ENCODE results near the gene LRMDA.

LRMDA gene

GRCh38 chr10:76296957-76297356 is 865.5 kb downstream of the LRMDA start:
- no peak for DNase-seq (ENCODE audit: low spot score)

GRCh38 chr10:76297358-76297757 is 865.9 kb downstream of the LRMDA start:
- no peak for DNase-seq (ENCODE audit: low spot score)

DNA sequence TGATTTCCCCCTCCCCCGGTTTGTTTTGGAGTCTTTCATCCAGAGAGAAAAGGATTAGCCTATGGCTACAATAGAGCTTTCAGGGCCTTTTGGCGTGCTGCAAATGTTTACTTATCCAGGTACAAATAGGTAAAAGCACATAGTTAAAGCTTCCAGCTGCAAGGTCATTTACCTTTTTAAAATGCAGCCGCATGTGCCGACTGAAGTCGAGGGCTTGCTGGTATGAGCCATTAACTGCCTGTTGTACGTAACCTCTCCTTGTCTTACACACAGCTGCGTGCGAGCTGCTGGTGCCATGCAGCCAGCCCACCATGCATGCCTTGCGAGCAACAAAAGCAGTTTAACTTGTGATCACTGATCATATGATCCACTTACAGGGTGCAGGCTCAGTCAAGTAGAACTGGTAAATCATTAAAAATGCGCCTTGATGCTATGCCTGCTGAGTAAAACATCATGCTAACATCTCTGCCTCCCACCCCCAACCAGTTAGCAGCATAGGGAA is 866.4 kb downstream of the LRMDA start:
- DNase-seq (ENCODE audit: low spot score): no peak

- DNase-seq (ENCODE audit: low spot score): no peak
Measured at GRCh38 chr10:76298329-76298728, 866.9 kb downstream of the LRMDA start.

DNA sequence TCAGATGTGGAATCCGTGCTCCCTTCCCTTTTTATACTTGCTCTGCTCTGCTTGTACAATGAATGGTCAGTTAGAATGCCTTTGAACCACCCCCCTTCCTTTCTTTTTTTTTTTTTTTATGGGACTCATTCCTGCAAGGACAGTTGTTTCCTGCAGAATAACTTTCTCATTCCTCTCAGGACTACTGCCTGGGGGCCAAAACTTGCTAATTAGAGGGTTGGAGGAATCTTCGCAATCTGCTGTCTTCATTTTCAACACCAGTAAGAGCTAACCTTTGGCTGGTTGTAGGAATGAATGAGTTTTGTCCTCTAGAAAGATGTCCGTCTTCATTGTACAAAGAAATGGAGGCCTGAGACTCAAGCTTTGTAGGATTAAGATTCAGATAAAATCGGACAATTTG is 868.1 kb downstream of the LRMDA start:
- no peak for DNase-seq (ENCODE audit: low spot score)

DNA sequence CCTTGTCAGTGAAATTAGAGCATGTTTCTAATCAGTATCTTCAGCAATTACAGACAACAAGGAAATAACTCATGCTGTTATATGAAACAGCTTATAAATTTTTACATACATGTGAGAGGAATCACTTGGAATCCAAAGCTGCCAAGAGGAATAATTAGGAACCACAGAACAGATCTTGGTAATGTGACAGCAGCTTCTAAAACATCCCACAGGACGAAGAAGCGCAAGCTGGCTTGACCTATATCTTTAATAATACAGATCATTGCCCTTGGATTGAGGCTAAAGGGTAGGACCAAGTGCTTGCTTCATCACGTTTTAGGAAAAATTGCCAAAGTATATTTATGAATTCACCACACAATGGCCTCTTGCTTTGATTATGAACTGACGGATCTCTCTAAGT is 869.8 kb downstream of the LRMDA start:
- DNase-seq (ENCODE audit: low spot score): no peak

GRCh38 chr10:76301950-76302349 is 870.5 kb downstream of the LRMDA start:
- peak; percentile 47 for DNase-seq (ENCODE audit: low spot score)

- DNase-seq (ENCODE audit: low spot score): no peak
Measured at GRCh38 chr10:76302481-76302880, 871.1 kb downstream of the LRMDA start.

DNA sequence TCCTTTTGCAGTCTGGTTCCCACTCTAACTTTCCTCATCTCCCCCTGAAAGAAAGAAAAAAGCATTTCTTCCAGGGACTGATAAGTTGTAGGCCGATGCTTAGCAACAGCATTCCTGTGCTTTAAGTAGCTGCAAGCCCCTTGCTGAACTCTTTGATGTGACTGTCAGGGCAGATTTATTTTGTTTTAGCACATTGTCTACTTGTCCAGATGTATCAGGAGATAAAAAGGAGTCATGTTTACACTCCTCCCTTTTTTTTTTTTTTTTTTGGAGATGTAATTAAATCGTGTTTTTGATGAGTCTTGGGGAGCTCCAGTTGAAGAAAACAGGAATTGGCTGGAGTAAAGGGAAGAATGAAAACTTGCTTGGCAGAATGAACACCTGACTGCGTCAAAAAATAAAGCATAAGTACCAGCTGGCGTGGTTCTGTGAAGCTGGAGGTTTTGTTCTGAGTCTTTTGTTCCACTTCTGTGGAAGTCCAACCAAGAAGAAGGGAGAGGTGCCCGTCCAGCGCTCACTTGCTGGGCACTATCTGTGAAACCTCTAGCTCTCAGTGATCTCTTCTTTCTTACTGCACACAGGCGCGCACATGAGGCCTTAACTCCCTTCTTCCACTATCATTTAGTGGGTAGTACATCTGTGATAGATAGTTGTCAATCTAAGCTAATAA is 871.7 kb downstream of the LRMDA start:
- DNase-seq (ENCODE audit: low spot score): peak; percentile 42

DNA sequence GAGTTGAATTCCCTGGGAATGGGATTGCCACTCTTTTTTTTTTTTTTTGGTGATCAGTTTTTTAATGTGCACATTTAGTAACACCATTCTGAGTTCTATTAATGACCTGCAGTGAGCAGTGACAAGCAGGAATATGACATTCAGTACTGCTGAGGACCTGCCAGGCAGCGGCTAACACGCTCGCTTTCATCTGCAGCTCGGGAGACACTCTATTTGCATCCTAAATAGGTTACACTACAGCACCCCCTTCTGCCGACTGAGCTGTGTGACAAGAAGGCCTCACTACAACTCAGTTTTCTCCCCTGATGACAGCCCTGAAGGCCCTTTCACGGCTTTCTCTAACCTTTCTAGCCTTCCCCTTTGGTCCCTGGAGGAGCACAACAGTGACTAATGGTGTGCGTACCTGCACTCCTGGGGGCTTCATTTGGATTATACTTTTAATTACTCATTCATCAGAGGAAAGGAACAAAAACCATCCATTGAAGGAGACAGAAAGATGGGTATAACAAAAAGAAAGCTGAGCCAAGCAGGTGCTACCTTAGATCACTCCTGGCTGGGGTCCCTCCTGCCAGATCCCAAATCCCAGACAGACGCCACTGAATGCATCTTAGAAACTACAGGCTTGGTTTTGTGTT is 872.4 kb downstream of the LRMDA start:
- DNase-seq (ENCODE audit: low spot score): peak; percentile 88

- no peak for DNase-seq (ENCODE audit: low spot score)
Measured at GRCh38 chr10:76305930-76306615, 874.6 kb downstream of the LRMDA start.

GRCh38 chr10:76306856-76307255 is 875.4 kb downstream of the LRMDA start:
- no peak for DNase-seq (ENCODE audit: low spot score)

GRCh38 chr10:76309070-76309469 is 877.6 kb downstream of the LRMDA start:
- DNase-seq (ENCODE audit: low spot score): no peak

GRCh38 chr10:76309741-76310587 is 878.5 kb downstream of the LRMDA start:
- peak; percentile 91 for DNase-seq (ENCODE audit: low spot score)

DNA sequence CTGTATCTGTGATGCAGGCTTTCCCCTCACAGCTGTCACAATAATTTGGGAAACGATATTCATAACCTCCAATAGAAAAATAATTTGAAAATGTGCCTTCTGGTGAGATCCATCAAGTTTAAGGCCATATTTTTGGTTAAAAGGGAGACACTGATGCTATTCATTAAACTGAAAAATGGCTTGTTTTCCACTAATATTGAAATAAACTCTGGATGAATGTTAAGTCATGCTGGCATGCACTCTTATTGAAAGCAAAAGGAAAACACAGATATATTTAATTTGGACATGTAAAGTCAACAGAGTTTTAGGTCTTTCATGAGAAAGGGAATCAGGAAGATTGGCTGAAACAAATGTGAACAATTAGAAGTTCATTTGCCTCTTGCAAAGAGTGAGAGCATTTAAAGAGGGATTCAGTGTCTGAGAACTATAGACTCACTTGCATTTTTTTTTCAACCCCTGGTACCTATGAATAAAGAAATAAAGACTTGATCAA is 879.2 kb downstream of the LRMDA start:
- DNase-seq (ENCODE audit: low spot score): no peak

DNA sequence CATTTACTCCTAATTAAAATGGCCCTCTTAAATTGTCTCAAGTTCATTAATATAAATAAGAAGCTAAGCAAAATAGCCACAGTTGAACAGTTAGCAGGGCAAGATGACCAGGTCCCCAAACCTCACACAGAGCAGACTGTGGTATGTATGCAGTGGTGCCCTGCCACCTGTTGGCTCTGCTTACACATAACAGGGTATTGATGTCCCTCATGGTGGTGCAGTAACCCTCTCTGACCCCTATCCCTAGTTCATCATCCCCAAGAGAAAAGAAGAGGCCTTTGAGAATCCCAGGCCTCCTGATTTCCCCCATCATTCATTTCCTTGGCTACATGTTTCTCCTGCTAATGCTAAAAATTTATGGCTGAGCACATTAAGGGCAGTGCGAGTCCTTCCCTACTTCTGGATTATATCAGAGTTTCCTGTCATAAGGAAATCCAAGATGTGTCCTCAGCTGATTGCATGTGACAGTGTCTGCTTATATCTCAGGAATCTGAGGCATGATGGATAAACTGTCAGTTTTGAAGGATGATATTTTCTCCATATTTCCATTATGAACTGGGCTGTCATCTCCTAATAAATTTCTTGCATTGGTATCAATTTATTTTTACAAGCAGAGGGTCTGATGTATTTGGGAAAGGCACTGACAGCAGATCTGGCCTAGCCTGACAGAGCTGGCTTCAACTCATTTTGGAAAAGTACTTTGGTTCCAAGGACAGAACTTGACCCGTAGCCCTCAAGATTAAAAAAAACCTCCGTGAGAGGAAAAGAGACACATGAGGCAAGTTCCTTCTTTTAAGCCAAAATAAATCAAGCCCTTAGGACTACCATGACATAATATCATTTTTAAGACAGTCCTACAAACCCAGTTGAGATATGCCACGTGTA is 880.6 kb downstream of the LRMDA start:
- peak; percentile 83 for DNase-seq (ENCODE audit: low spot score)

GRCh38 chr10:76315240-76315639 is 883.8 kb downstream of the LRMDA start:
- DNase-seq (ENCODE audit: low spot score): no peak

GRCh38 chr10:76316234-76316633 is 884.8 kb downstream of the LRMDA start:
- DNase-seq (ENCODE audit: low spot score): no peak

GRCh38 chr10:76317078-76317477 is 885.7 kb downstream of the LRMDA start:
- DNase-seq (ENCODE audit: low spot score): no peak

- no peak for DNase-seq (ENCODE audit: low spot score)
Measured at GRCh38 chr10:76318211-76318610, 886.8 kb downstream of the LRMDA start.

- DNase-seq (ENCODE audit: low spot score): no peak
Measured at GRCh38 chr10:76319661-76320060, 888.2 kb downstream of the LRMDA start.
